K562 (cell line): Measurements from ENCODE around the gene ZNF346. TPM values are rescaled to one million over a fixed set of nuclear protein-coding genes. Genes with fewer than 3 reads are reported as not detected.
A peak's percentile ranks its signal among the peaks of the same experiment; 100 is the strongest.

ENCODE experiments used
- CBX3 ChIP-seq, 2 experiments: IDR thresholded peaks; 1 replicate in 1 of 2; 2 replicates in 1 of 2; pipeline ENCODE4 v1.6.1; 2012; ENCODE audit warnings: inconsistent platforms in 2 of 2, low read length in 2 of 2, borderline replicate concordance in 1 of 2, control low read depth in 1 of 2
- COPS2 ChIP-seq: fragments of 450-650 bp; conservative IDR thresholded peaks from 2 replicates; pipeline ENCODE4 v1.6.1; 2016; ENCODE audit warnings: mild to moderate bottlenecking, moderate library complexity
- CREB3 ChIP-seq: fragments of 450-650 bp; conservative IDR thresholded peaks from 2 replicates; pipeline ENCODE4 v1.6.1; 2016; ENCODE audit warnings: missing genetic modification characterization, low read depth, mild to moderate bottlenecking, missing compliant biosample characterization, moderate library complexity
- FIP1L1 ChIP-seq: fragments of 200-400 bp; formaldehyde crosslinking; IDR thresholded peaks from 2 replicates; pipeline ENCODE4 v1.6.1; 2018; ENCODE audit warnings: mild to moderate bottlenecking, low read depth, low read length; ENCODE audit not compliant: poor library complexity, severe bottlenecking
- KAT2B ChIP-seq: IDR thresholded peaks from one replicate; pipeline ENCODE4 v1.6.1; 2012; ENCODE audit warnings: low read depth, mild to moderate bottlenecking, control low read depth, inconsistent platforms, low read length, moderate library complexity
- MAFK ChIP-seq: IDR thresholded peaks from 2 replicates; pipeline ENCODE4 v1.6.1; 2011; ENCODE audit warnings: low read length, improper control_type of control experiment
- RBM22 ChIP-seq: fragments of 200-400 bp; formaldehyde crosslinking; IDR thresholded peaks from 2 replicates; pipeline ENCODE4 v1.6.1; 2018; ENCODE audit warnings: low read length, low read depth; ENCODE audit not compliant: poor library complexity, severe bottlenecking
- SAP30 ChIP-seq: fragments of 200-600 bp; sonication (generic); IDR thresholded peaks from 2 replicates; pipeline ENCODE4 v1.6.1; 2012; ENCODE audit warnings: borderline replicate concordance, low read depth, mild to moderate bottlenecking, moderate library complexity, low read length, control low read depth, inconsistent platforms; ENCODE audit not compliant: insufficient read depth, poor library complexity, severe bottlenecking
- ZNF165 ChIP-seq: fragments of 250-450 bp; sonication (Bioruptor Pico); IDR thresholded peaks from 2 replicates; pipeline ENCODE4 v1.4.0; 2020; ENCODE audit warnings: borderline replicate concordance
- ZNF23 ChIP-seq: fragments of 250-450 bp; sonication (Bioruptor Pico); IDR thresholded peaks from 2 replicates; pipeline ENCODE4 v1.4.0; 2020; ENCODE audit warnings: mild to moderate bottlenecking
- ZNF318 ChIP-seq, 2 experiments: fragments of 450-650 bp; IDR thresholded peaks; 2 replicates each; pipeline ENCODE4 v1.6.1; 2016; ENCODE audit warnings: mild to moderate bottlenecking in 2 of 2, borderline replicate concordance in 1 of 2, low read depth in 1 of 2, moderate library complexity in 1 of 2
- ZNF717 ChIP-seq: fragments of 250-450 bp; sonication (Bioruptor Pico); IDR thresholded peaks from 2 replicates; pipeline ENCODE4 v1.5.0; 2021
- polyA plus RNA-seq, 8 experiments: library from polyadenylated mRNA; depleted of rRNA in 4 of 8; stranded (reverse) in 5 of 8; unstranded in 3 of 8; fragments of >200 nt; fragmentation: Nextera tagmentation in 2 of 8; fragmentation: Illumina TruSeq in 1 of 8; extraction: Ambion mirVana in 2 of 8; extraction: Trizol in 1 of 8; gene quantifications; 2 replicates each; pipeline versions ENCODE4 v1.2.1 to v1.2.3, GENCODE V29; 2011 to 2014; ENCODE audit warnings: inconsistent platforms in 1 of 8, missing spikeins in 1 of 8
- total RNA-seq, 7 experiments: library from RNA; depleted of rRNA in 6 of 7; stranded (reverse); fragments of >200 nt in 6 of 7; fragmentation: Illumina TruSeq in 2 of 7; extraction: Trizol in 2 of 7; gene quantifications; 2 replicates each; pipeline versions ENCODE4 v1.2.1 to v1.2.3, GENCODE V29; 2011 to 2021; ENCODE audit warnings: low replicate concordance in 1 of 7
- TF ChIP-seq, protein P1 (sequence below): fragments of 250-450 bp; sonication (Bioruptor Pico); IDR thresholded peaks from 2 replicates; pipeline ENCODE4 v1.8.0; 2022; ENCODE audit warnings: inconsistent platforms

ZNF346 gene
- total and polyA plus RNA-seq, 9 of the 15 experiments (the other 6 are each of a cell fraction or from before 2014, with no cell fraction given), result 5.0 to 25.1 (median 20.1) TPM

DNA sequence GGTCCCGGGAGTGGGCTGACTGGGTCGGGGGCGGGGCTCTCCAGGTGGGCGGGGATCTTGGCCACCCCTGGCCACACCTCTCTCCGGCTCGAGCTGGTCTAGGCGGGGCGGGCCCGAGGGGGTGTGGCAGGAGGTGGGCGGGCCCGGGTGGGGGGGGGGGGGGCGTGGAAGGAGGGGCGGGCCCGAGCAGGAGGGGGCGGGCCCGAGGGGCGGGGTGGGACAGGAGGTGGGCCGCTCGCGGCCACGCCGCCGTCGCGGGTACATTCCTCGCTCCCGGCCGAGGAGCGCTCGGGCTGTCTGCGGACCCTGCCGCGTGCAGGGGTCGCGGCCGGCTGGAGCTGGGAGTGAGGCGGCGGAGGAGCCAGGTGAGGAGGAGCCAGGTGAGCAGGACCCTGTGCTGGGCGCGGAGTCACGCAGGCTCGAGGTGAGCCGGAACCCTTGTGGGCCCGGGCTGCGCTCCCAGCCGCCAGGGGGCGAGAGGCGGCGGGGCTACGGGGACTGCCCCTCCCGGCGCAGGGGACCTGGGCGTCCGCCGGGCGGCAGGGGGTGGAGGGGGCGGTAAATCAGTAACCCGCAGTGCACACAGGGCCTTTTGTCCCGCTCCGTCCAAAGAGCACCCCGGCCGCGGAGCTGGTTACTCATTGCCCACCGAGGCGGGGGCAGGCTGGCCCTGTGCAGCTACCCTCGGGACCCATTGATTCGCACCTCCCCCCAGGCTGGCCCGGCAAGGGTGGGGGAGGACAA, 64.3 kb downstream of the ZNF346 start, which contains the start of gene FGFR4 (continued):
- no peak for TF ChIP-seq ZNF318 (IDR thresholded peaks at IDR 0.05; ENCODE audit: borderline replicate concordance in 1 of 2, low read depth in 1 of 2)
- peak; percentile 77 for TF ChIP-seq RBM22
- TF ChIP-seq FIP1L1, result peak; percentile 86
- TF ChIP-seq, protein P1, sequence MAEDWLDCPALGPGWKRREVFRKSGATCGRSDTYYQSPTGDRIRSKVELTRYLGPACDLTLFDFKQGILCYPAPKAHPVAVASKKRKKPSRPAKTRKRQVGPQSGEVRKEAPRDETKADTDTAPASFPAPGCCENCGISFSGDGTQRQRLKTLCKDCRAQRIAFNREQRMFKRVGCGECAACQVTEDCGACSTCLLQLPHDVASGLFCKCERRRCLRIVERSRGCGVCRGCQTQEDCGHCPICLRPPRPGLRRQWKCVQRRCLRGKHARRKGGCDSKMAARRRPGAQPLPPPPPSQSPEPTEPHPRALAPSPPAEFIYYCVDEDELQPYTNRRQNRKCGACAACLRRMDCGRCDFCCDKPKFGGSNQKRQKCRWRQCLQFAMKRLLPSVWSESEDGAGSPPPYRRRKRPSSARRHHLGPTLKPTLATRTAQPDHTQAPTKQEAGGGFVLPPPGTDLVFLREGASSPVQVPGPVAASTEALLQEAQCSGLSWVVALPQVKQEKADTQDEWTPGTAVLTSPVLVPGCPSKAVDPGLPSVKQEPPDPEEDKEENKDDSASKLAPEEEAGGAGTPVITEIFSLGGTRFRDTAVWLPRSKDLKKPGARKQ (CRISPR knock-in tag), result no peak
- no peak for TF ChIP-seq ZNF165 (CRISPR knock-in tag)
- peak; percentile 48 for TF ChIP-seq SAP30
- TF ChIP-seq COPS2, result no peak
- no peak for TF ChIP-seq ZNF23 (CRISPR knock-in tag)
- no peak for TF ChIP-seq ZNF717
- no peak for TF ChIP-seq CREB3 (tag)
- no peak for TF ChIP-seq MAFK
- 0 out of 3 replicates have a peak, but pooled peaks of 1 of the 2 experiments have one; percentile 25 for TF ChIP-seq CBX3 (IDR thresholded peaks at IDR 0.05; ENCODE audit: borderline replicate concordance in 1 of 2, low read length in 2 of 2)
- no peak for TF ChIP-seq KAT2B
